BE2C (cell line): ENCODE results near the gene PHF12.
"Not testable (repeated sequence)": the region's sequence is repeated elsewhere in the genome, so short reads cannot be mapped to it uniquely, and the experiment has no call there.

Experiments used
- DNase-seq: peaks from one replicate; pipeline ENCODE4 v3.0.0-alpha.2; 2020
- H3K27me3 ChIP-seq: fragments of 250-450 bp; sonication (Bioruptor Pico); 2 replicates; pipeline ENCODE4 v1.5.1; 2020; ENCODE audit warnings: mild to moderate bottlenecking
- H3K36me3 ChIP-seq: fragments of 250-450 bp; sonication (Bioruptor Pico); 2 replicates; pipeline ENCODE4 v1.5.1; 2020; ENCODE audit warnings: mild to moderate bottlenecking
- H3K4me1 ChIP-seq: fragments of 250-450 bp; sonication (Bioruptor Pico); 2 replicates; pipeline ENCODE4 v1.5.1; 2020
- H3K4me3 ChIP-seq: 2 replicates; pipeline ENCODE4 v1.5.1; 2011; ENCODE audit warnings: low read depth, low read length
- H3K9me3 ChIP-seq: fragments of 250-450 bp; sonication (Bioruptor Pico); 2 replicates; pipeline ENCODE4 v1.5.1; 2020
- CTCF ChIP-seq: IDR thresholded peaks from 2 replicates; pipeline ENCODE4 v1.5.1; 2012; ENCODE audit warnings: mild to moderate bottlenecking, low read depth, low read length

Gene PHF12

GRCh38 chr17:28908640-28909167 is 42.6 kb downstream of the PHF12 start:
- Histone ChIP-seq H3K4me3 (no peak overlapping the region), H3K4me1 (no peaks in the 10 kb centered on the region), H3K36me3 (peaks cover 55% of the 10 kb centered on the region), H3K9me3 (no peaks in the 10 kb centered on the region), H3K27me3 (no peaks in the 10 kb centered on the region)
- TF ChIP-seq CTCF = no peak
- no peak for DNase-seq

GRCh38 chr17:28907709-28908475 is 43.4 kb downstream of the PHF12 start:
- H3K4me1 ChIP-seq = no peaks in the 10 kb centered on the region

GRCh38 chr17:28906706-28907438 is 44.4 kb downstream of the PHF12 start:
- TF ChIP-seq CTCF = no peak
- peaks cover 38% of the 10 kb centered on the region for H3K36me3 ChIP-seq
- H3K4me3 ChIP-seq = no peak overlapping the region
- no peaks in the 10 kb centered on the region for H3K9me3 ChIP-seq
- no peak for DNase-seq
- no peaks in the 10 kb centered on the region for H3K4me1 ChIP-seq
- no peaks in the 10 kb centered on the region for H3K27me3 ChIP-seq

More at GRCh38 chr17:28907709-28908475, 43.4 kb downstream of the PHF12 start:
- Histone ChIP-seq H3K4me3 (no peak overlapping the region), H3K36me3 (peaks cover 49% of the 10 kb centered on the region), H3K27me3 (no peaks in the 10 kb centered on the region), H3K9me3 (no peaks in the 10 kb centered on the region)
- no peak for TF ChIP-seq CTCF
- no peak for DNase-seq

GRCh38 chr17:28906276-28906675 is 45.0 kb downstream of the PHF12 start:
- Histone ChIP-seq H3K9me3 (no peaks in the 10 kb centered on the region), H3K4me1 (no peaks in the 10 kb centered on the region), H3K4me3 (no peak overlapping the region), H3K36me3 (peaks cover 34% of the 10 kb centered on the region), H3K27me3 (no peaks in the 10 kb centered on the region)
- peak; percentile 23 for DNase-seq
- no peak for TF ChIP-seq CTCF

GRCh38 chr17:28904800-28905199 is 46.5 kb downstream of the PHF12 start:
- no peak for TF ChIP-seq CTCF
- H3K4me3 ChIP-seq = no peak overlapping the region
- H3K27me3 ChIP-seq = no peaks in the 10 kb centered on the region
- peaks cover 20% of the 10 kb centered on the region for H3K36me3 ChIP-seq
- H3K4me1 ChIP-seq = no peaks in the 10 kb centered on the region
- DNase-seq = no peak
- H3K9me3 ChIP-seq = no peaks in the 10 kb centered on the region

- not testable (repeated sequence) for H3K4me3 ChIP-seq
- H3K36me3 ChIP-seq = peaks cover 13% of the 10 kb centered on the region
Observed at GRCh38 chr17:28903546-28903841, 47.8 kb downstream of the PHF12 start.

More at GRCh38 chr17:28903546-28903841, 47.8 kb downstream of the PHF12 start:
- H3K27me3 ChIP-seq, DNase-seq, H3K9me3 ChIP-seq, H3K4me1 ChIP-seq: not testable (repeated sequence)
